K562 (cell line): Measurements from ENCODE around the gene PPOX. TPM values are rescaled to one million over a fixed set of nuclear protein-coding genes. Genes with fewer than 3 reads are reported as not detected.

Source experiments
- BRD9 ChIP-seq: fragments of 450-650 bp; IDR thresholded peaks from 2 replicates; pipeline ENCODE4 v1.6.1; 2018; ENCODE audit warnings: low read depth; ENCODE audit not compliant: partially characterized antibody
- CC2D1A ChIP-seq: fragments of 450-650 bp; IDR thresholded peaks from 2 replicates; pipeline ENCODE4 v1.6.1; 2017; ENCODE audit warnings: mild to moderate bottlenecking
- ELF4 ChIP-seq: fragments of 450-650 bp; formaldehyde crosslinking; IDR thresholded peaks from 2 replicates; pipeline ENCODE4 v1.4.0; 2022; ENCODE audit warnings: missing genetic modification characterization
- ETS2 ChIP-seq: IDR thresholded peaks from 2 replicates; pipeline ENCODE4 v1.6.1; 2016; ENCODE audit warnings: borderline replicate concordance, missing genetic modification characterization, mild to moderate bottlenecking, moderate library complexity, missing compliant biosample characterization; ENCODE audit not compliant: poor library complexity, severe bottlenecking
- HEY1 ChIP-seq: fragments of 250-450 bp; sonication (Bioruptor Pico); IDR thresholded peaks from 2 replicates; pipeline ENCODE4 v1.5.0; 2020; ENCODE audit warnings: mild to moderate bottlenecking, moderate library complexity, borderline replicate concordance
- NR1H2 ChIP-seq: sonication (generic); formaldehyde crosslinking; IDR thresholded peaks from 2 replicates; pipeline ENCODE4 v1.4.0; 2020; ENCODE audit warnings: mild to moderate bottlenecking, missing genetic modification reagents
- POLR2AphosphoS5 ChIP-seq: IDR thresholded peaks from 2 replicates; pipeline ENCODE4 v1.6.1; 2011; ENCODE audit warnings: mild to moderate bottlenecking, low read depth, low read length, moderate library complexity; ENCODE audit not compliant: control insufficient read depth, insufficient read depth
- RHOXF2B ChIP-seq: fragments of 250-450 bp; sonication (Bioruptor Pico); conservative IDR thresholded peaks from 2 replicates; pipeline ENCODE4 v1.5.1; 2021
- SP1 ChIP-seq: sonication (generic); formaldehyde crosslinking; IDR thresholded peaks from 2 replicates; pipeline ENCODE4 v1.8.1; 2022; ENCODE audit warnings: mild to moderate bottlenecking, missing genetic modification reagents
- STAG1 ChIP-seq: sonication (generic); formaldehyde crosslinking; IDR thresholded peaks from 2 replicates; pipeline ENCODE4 v1.5.0; 2020; ENCODE audit warnings: missing genetic modification reagents, borderline replicate concordance
- TEAD4 ChIP-seq, 2 experiments: sonication (generic) in 1 of 2; formaldehyde crosslinking in 1 of 2; IDR thresholded peaks; 2 replicates each; pipeline versions ENCODE4 v1.6.1 to v1.8.0; 2012 to 2022; ENCODE audit warnings: borderline replicate concordance in 1 of 2, inconsistent platforms in 1 of 2, low read length in 1 of 2, mild to moderate bottlenecking in 1 of 2, missing genetic modification reagents in 1 of 2
- THAP12 ChIP-seq: fragments of 250-450 bp; sonication (Bioruptor Pico); IDR thresholded peaks from 2 replicates; pipeline ENCODE4 v1.9.0; 2021; ENCODE audit warnings: mild to moderate bottlenecking, inconsistent platforms
- ZHX1 ChIP-seq: fragments of 150-350 bp; conservative IDR thresholded peaks from 2 replicates; pipeline ENCODE4 v1.6.1; 2014; ENCODE audit warnings: low read length
- polyA plus RNA-seq, 8 experiments: library from polyadenylated mRNA; depleted of rRNA in 4 of 8; stranded (reverse) in 5 of 8; unstranded in 3 of 8; fragments of >200 nt; fragmentation: Nextera tagmentation in 2 of 8; fragmentation: Illumina TruSeq in 1 of 8; extraction: Ambion mirVana in 2 of 8; extraction: Trizol in 1 of 8; gene quantifications; 2 replicates each; pipeline versions ENCODE4 v1.2.1 to v1.2.3, GENCODE V29; 2011 to 2014; ENCODE audit warnings: inconsistent platforms in 1 of 8, missing spikeins in 1 of 8
- total RNA-seq, 7 experiments: library from RNA; depleted of rRNA in 6 of 7; stranded (reverse); fragments of >200 nt in 6 of 7; fragmentation: Illumina TruSeq in 2 of 7; extraction: Trizol in 2 of 7; gene quantifications; 2 replicates each; pipeline versions ENCODE4 v1.2.1 to v1.2.3, GENCODE V29; 2011 to 2021; ENCODE audit warnings: low replicate concordance in 1 of 7
- TF ChIP-seq, protein P1 (sequence below): fragments of 250-450 bp; sonication (Bioruptor Pico); IDR thresholded peaks from 2 replicates; pipeline ENCODE4 v1.5.0; 2021; ENCODE audit warnings: mild to moderate bottlenecking, borderline replicate concordance
- TF ChIP-seq, protein P2 (sequence below), 2 experiments: IDR thresholded peaks in 1 of 2; conservative IDR thresholded peaks in 1 of 2; 2 replicates each; pipeline ENCODE4 v1.6.1; 2016; ENCODE audit warnings: low read depth in 2 of 2, mild to moderate bottlenecking in 1 of 2, missing compliant biosample characterization in 1 of 2, missing genetic modification characterization in 1 of 2, moderate library complexity in 1 of 2

Gene PPOX
- total and polyA plus RNA-seq, 9 of the 15 experiments (the other 6 are each of a cell fraction or from before 2014, with no cell fraction given), result 17.0 to 57.1 (median 38.9) TPM

DNA sequence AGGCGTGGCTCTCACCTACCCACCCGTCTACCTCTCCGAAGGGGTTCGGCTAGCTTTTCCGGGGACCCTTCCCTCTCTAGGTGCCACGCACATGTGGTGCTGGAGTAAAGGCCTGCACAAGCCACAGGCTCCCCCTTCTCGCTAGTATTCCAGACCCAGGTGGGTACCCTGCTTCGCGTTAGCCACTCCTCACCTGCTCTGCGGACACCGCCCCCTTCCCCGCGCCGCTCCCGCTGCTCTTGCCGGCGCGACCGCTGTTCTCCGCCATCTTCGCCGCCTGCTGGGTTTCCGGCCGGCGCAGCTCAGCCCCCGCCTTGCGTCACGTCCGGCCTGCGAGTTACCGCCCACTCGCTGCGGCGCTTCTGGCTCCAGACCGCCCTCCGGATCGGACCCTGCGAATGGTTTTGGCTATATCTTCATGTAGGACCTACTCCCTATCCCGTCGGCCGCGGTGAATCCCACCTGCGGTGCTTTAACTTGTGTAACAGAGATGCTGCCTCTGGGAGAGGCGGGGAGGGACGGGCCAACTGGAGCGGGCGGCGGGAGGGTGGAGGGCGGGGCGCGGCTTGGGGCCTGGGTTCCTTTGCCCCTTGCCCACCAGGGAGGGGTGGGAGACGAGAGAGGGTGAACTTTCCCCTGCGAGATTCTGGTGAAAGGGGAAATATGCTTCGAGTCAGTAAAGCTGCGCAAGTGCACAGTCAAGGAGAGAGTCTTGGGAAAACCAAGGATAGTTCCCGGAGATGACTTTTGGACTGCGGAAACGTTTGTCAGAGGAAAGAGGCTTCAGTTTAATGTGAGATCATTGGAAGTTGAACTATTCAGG is 48.3 kb upstream of the PPOX start, which contains the start of the genes NIT1 and PFDN2 (continued):
- TF ChIP-seq, protein P1, sequence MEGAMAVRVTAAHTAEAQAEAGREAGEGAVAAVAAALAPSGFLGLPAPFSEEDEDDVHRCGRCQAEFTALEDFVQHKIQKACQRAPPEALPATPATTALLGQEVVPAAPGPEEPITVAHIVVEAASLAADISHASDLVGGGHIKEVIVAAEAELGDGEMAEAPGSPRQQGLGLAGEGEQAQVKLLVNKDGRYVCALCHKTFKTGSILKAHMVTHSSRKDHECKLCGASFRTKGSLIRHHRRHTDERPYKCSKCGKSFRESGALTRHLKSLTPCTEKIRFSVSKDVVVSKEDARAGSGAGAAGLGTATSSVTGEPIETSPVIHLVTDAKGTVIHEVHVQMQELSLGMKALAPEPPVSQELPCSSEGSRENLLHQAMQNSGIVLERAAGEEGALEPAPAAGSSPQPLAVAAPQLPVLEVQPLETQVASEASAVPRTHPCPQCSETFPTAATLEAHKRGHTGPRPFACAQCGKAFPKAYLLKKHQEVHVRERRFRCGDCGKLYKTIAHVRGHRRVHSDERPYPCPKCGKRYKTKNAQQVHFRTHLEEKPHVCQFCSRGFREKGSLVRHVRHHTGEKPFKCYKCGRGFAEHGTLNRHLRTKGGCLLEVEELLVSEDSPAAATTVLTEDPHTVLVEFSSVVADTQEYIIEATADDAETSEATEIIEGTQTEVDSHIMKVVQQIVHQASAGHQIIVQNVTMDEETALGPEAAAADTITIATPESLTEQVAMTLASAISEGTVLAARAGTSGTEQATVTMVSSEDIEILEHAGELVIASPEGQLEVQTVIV (CRISPR knock-in tag), result no peak
- TF ChIP-seq POLR2AphosphoS5, result peak; percentile 78
- no peak for TF ChIP-seq STAG1
- 0 out of 2 replicates have a peak, but pooled peaks have one; percentile 61 for TF ChIP-seq ZHX1
- TF ChIP-seq ETS2 (tag), result no peak
- no peak for TF ChIP-seq ELF4
- TF ChIP-seq THAP12 (CRISPR knock-in tag), result peak; percentile 86
- TF ChIP-seq NR1H2 (CRISPR knock-in tag), result 0 out of 2 replicates have a peak, but pooled peaks have one; percentile 59
- no peak for TF ChIP-seq HEY1 (CRISPR knock-in tag)
- TF ChIP-seq, protein P2, sequence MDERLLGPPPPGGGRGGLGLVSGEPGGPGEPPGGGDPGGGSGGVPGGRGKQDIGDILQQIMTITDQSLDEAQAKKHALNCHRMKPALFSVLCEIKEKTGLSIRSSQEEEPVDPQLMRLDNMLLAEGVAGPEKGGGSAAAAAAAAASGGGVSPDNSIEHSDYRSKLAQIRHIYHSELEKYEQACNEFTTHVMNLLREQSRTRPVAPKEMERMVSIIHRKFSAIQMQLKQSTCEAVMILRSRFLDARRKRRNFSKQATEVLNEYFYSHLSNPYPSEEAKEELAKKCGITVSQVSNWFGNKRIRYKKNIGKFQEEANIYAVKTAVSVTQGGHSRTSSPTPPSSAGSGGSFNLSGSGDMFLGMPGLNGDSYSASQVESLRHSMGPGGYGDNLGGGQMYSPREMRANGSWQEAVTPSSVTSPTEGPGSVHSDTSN (CRISPR knock-in tag; IDR thresholded peaks at IDR 0.05; ENCODE audit: low read depth), result no peak
- TF ChIP-seq, protein P2 (tag; conservative IDR thresholded peaks at IDR 0.05; ENCODE audit: low read depth), result no peak
- peak; percentile 90 for TF ChIP-seq SP1
- TF ChIP-seq TEAD4 (IDR thresholded peaks at IDR 0.05; ENCODE audit: low read length), result peak; percentile 2; the same call in 1 of the 2 replicates
- no peak for TF ChIP-seq TEAD4 (CRISPR knock-in tag; IDR thresholded peaks at IDR 0.05; ENCODE audit: borderline replicate concordance)
- TF ChIP-seq CC2D1A, result no peak
- TF ChIP-seq RHOXF2B (CRISPR knock-in tag), result no peak
- peak; percentile 65 for TF ChIP-seq BRD9
